BJ (cell line): ENCODE results near the gene CCNL2. TPM values are rescaled to one million over a fixed set of nuclear protein-coding genes. Genes with fewer than 3 reads are reported as not detected.
A peak's percentile ranks its signal among the peaks of the same experiment; 100 is the strongest.

ENCODE experiments used
- CTCF ChIA-PET: fragments of 350-600 bp; formaldehyde crosslinking; extraction: SDS; loops from one replicate; lab custom pipeline; 2021; ENCODE audit warnings: antibody characterized with exemption, inconsistent platforms; lab: Yijun Ruan, JAX
- POLR2A ChIA-PET: fragments of 300-600 bp; sonication (Branson Sonifier 250); formaldehyde crosslinking; extraction: SDS; loops from one replicate; lab custom pipeline; 2021; ENCODE audit warnings: antibody characterized with exemption; lab: Charles Lee
- DNase-seq: peaks from one replicate; pipeline ENCODE4 v3.0.0-alpha.2; 2011; ENCODE audit warnings: low read depth
- H3K27me3 ChIP-seq: 2 replicates; pipeline ENCODE4 v1.6.0; 2011; ENCODE audit warnings: low read length; ENCODE audit not compliant: control insufficient read depth, insufficient read depth
- H3K36me3 ChIP-seq: 2 replicates; pipeline ENCODE4 v1.5.1; 2011; ENCODE audit warnings: low read length; ENCODE audit not compliant: control insufficient read depth, insufficient read depth
- H3K4me3 ChIP-seq: 2 replicates; pipeline ENCODE4 v1.5.1; 2011; ENCODE audit warnings: low read depth, mild to moderate bottlenecking, control low read depth, low read length
- CTCF ChIP-seq: IDR thresholded peaks from 2 replicates; pipeline ENCODE4 v1.5.1; 2011; ENCODE audit warnings: low read depth, mild to moderate bottlenecking, control low read depth, inconsistent platforms, low read length, moderate library complexity; ENCODE audit not compliant: insufficient read depth
- polyA plus RNA-seq: library from polyadenylated mRNA; depleted of rRNA; stranded (reverse); fragments of >200 nt; gene quantifications from 2 replicates; pipeline ENCODE4 v1.2.3, GENCODE V29; 2011

The CCNL2 gene
- polyA plus RNA-seq, 1 experiment = 175 TPM

- ChIA-PET POLR2A (no interaction called here), CTCF (no interaction called here)
- Histone ChIP-seq H3K4me3 (no peak overlapping the region), H3K27me3 (no peaks in the 10 kb centered on the region), H3K36me3 (peaks cover 12% of the 10 kb centered on the region)
- DNase-seq = no peak
- TF ChIP-seq CTCF = no peak
These were observed 17.8 kb downstream of the CCNL2 start for GRCh38 chr1:1381294-1381693.

GRCh38 chr1:1380860-1381259 lies 18.3 kb downstream of the CCNL2 start:
- POLR2A ChIA-PET = no interaction called here
- Histone ChIP-seq H3K4me3 (no peak overlapping the region), H3K27me3 (no peaks in the 10 kb centered on the region), H3K36me3 (peaks cover 8% of the 10 kb centered on the region)
- DNase-seq = no peak
- TF ChIP-seq CTCF = no peak
- CTCF ChIA-PET = no interaction called here

- no peak for TF ChIP-seq CTCF
- no peak overlapping the region for H3K4me3 ChIP-seq
- ChIA-PET POLR2A (no interaction called here), CTCF (interaction anchor here (1.3 kb wide), 2 partner anchors 22 to 25 kb away, joined by 3 to 4 read pairs; partner anchors contain the start of gene CCNL2)
- peaks cover 8% of the 10 kb centered on the region for H3K36me3 ChIP-seq
- DNase-seq = no peak
- no peaks in the 10 kb centered on the region for H3K27me3 ChIP-seq
These were observed 21.5 kb downstream of the CCNL2 start for GRCh38 chr1:1377540-1378205.

GRCh38 chr1:1376551-1377226 lies 22.4 kb downstream of the CCNL2 start:
- no peak overlapping the region for H3K4me3 ChIP-seq
- no peak for TF ChIP-seq CTCF
- ChIA-PET POLR2A (no interaction called here), CTCF (interaction anchor here (1.4 to 1.5 kb wide), 3 partner anchors 14 to 64 kb away, joined by 4 to 6 read pairs (median 5); partner anchors contain the start of gene CCNL2)
- no peaks in the 10 kb centered on the region for H3K27me3 ChIP-seq
- peaks cover 9% of the 10 kb centered on the region for H3K36me3 ChIP-seq
- DNase-seq = no peak

GRCh38 chr1:1374929-1375662 lies 24.0 kb downstream of the CCNL2 start, which contains the start of gene AURKAIP1:
TSS of gene AURKAIP1 (minus strand) at chr1:1375207. CDS start at chr1:1374756, 451 bp downstream.
- CTCF ChIA-PET = interaction anchor here (0.6 to 6.4 kb wide), 10 partner anchors 10 to 1941 kb away, joined by 3 to 46 read pairs (median 4); partner anchors contain the start of genes CCNL2 and DVL1
- POLR2A ChIA-PET = interaction anchor here (0.5 to 1.2 kb wide), 8 partner anchors 16 to 534 kb away, joined by 3 to 19 read pairs (median 5); partner anchors contain the start of genes CCNL2 and MXRA8
- peak; percentile 51 for TF ChIP-seq CTCF
- Histone ChIP-seq H3K4me3 (peak within 1 kb of the TSS; percentile 78), H3K36me3 (peaks cover 5% of the 10 kb centered on the region), H3K27me3 (no peaks in the 10 kb centered on the region)
- DNase-seq = peak; percentile 99
